Choroid plexus epithelial cell (primary cell): Measurements from ENCODE around the gene CCNK.

Experiments used
- DNase-seq: peaks from one replicate; pipeline ENCODE4 v3.0.0-alpha.2; 2010; ENCODE audit warnings: low read depth
- H3K4me3 ChIP-seq: 2 replicates; pipeline ENCODE4 v1.5.1; 2011; ENCODE audit warnings: low read depth, mild to moderate bottlenecking, control low read depth, low read length, moderate library complexity
- CTCF ChIP-seq: conservative IDR thresholded peaks from 2 replicates; pipeline ENCODE4 v1.5.1; 2011; ENCODE audit warnings: low read depth, mild to moderate bottlenecking, control low read depth, inconsistent platforms, low read length, moderate library complexity

Gene CCNK

GRCh38 chr14:99473458-99473857 is 7.8 kb upstream of the CCNK start:
- TF ChIP-seq CTCF, result no peak
- DNase-seq, result no peak
- no peak overlapping the region for H3K4me3 ChIP-seq

GRCh38 chr14:99475179-99475578 is 6.0 kb upstream of the CCNK start:
- peak; percentile 51 for DNase-seq
- no peak overlapping the region for H3K4me3 ChIP-seq
- peak; percentile 25 for TF ChIP-seq CTCF

GRCh38 chr14:99475660-99476059 is 5.5 kb upstream of the CCNK start:
- DNase-seq, result no peak
- no peak for TF ChIP-seq CTCF
- no peak overlapping the region for H3K4me3 ChIP-seq

- no peak for TF ChIP-seq CTCF
- peak; percentile 9 for DNase-seq
- no peak overlapping the region for H3K4me3 ChIP-seq
These were observed 4.3 kb upstream of the CCNK start for GRCh38 chr14:99476864-99477263.

GRCh38 chr14:99478128-99478527 is 3.1 kb upstream of the CCNK start:
- no peak for DNase-seq
- no peak overlapping the region for H3K4me3 ChIP-seq

GRCh38 chr14:99479160-99479905 is 1.9 kb upstream of the CCNK start:
- peak overlapping the region; percentile 92 for H3K4me3 ChIP-seq
- peak; percentile 21 for DNase-seq
- no peak for TF ChIP-seq CTCF

More at GRCh38 chr14:99478128-99478527, 3.1 kb upstream of the CCNK start:
- TF ChIP-seq CTCF, result no peak
